Kidney (tissue), 14 donors: Measurements from ENCODE around the gene MTR. TPM values are rescaled to one million over a fixed set of nuclear protein-coding genes. Genes with fewer than 3 reads are reported as not detected.

Experiments
- DNase-seq, 5 donors: peaks; one replicate each; pipeline ENCODE4 v3.0.0-alpha.2; 2013 to 2020
- FAIRE-seq: peaks from 2 replicates; lab custom pipeline; 2012; peaks lifted over from hg19 to GRCh38; lab: Jason Lieb, UNC
- H3K27ac ChIP-seq, 2 donors: one replicate each; pipeline ENCODE4 v1.7.0; 2013; ENCODE audit warnings: low read depth in 2 of 2, low read length in 2 of 2, inconsistent platforms in 1 of 2
- H3K27me3 ChIP-seq: one replicate; pipeline ENCODE4 v1.7.1; 2013; ENCODE audit warnings: low read length, inconsistent platforms; ENCODE audit not compliant: control insufficient read depth, insufficient read depth
- H3K36me3 ChIP-seq, 3 donors: one replicate each; pipeline versions ENCODE4 v1.7.0 to v1.7.1; 2013; ENCODE audit warnings: low read length in 3 of 3, control low read depth in 1 of 3, inconsistent platforms in 1 of 3; ENCODE audit not compliant: insufficient read depth in 3 of 3, control insufficient read depth in 2 of 3
- H3K4me1 ChIP-seq, 3 donors: one replicate each; pipeline versions ENCODE4 v1.7.0 to v1.7.1; 2013; ENCODE audit warnings: low read length in 3 of 3, inconsistent platforms in 1 of 3, low read depth in 1 of 3; ENCODE audit not compliant: control insufficient read depth in 2 of 3, insufficient read depth in 2 of 3
- H3K4me3 ChIP-seq, 3 donors: one replicate each; pipeline versions ENCODE4 v1.7.0 to v1.8.1; 2013; ENCODE audit warnings: low read length in 3 of 3, control low read depth in 1 of 3, inconsistent platforms in 1 of 3
- H3K9ac ChIP-seq, 3 donors: one replicate each; pipeline versions ENCODE4 v1.7.0 to v1.7.1; 2013; ENCODE audit warnings: low read length in 3 of 3, control low read depth in 1 of 3, inconsistent platforms in 1 of 3
- H3K9me3 ChIP-seq, 3 donors: one replicate each; pipeline versions ENCODE4 v1.7.0 to v1.7.1; 2013; ENCODE audit warnings: low read length in 3 of 3, control low read depth in 1 of 3, inconsistent platforms in 1 of 3; ENCODE audit not compliant: control insufficient read depth in 2 of 3, insufficient read depth in 1 of 3
- intact Hi-C: fragments of 100-400 bp; cut with DNase I; formaldehyde crosslinking; loops from one replicate; pipeline ENCODE4 v1.11.1; 2022
- polyA plus RNA-seq: library from polyadenylated mRNA; stranded (reverse); fragments of 350-450 nt; fragmentation: Illumina TruSeq; extraction: RNeasy Lipid Tissue Mini Kit (QIAGEN cat#74804); gene quantifications from one replicate; pipeline ENCODE4 v1.2.3, GENCODE V29; 2014; ENCODE audit warnings: low read depth, low replicate concordance; ENCODE audit not compliant: insufficient read depth
- total RNA-seq: library from RNA; stranded (reverse); fragmentation: NEBNext Ultra II Directional; extraction: Animal tissue kit (Norgen Biotek cat#: 25700); gene quantifications from one replicate; pipeline ENCODE4 v1.2.1, GENCODE V29; 2021
- TF ChIP-seq, protein P1 (sequence below): IDR thresholded peaks from 3 replicates; pipeline ENCODE4 v1.5.1; 2012; ENCODE audit warnings: mild to moderate bottlenecking, moderate library complexity, borderline replicate concordance; ENCODE audit not compliant: insufficient read depth; ENCODE audit errors: extremely low read depth
- donor health status: control.
- donor health status: control.
- donor health status: control.
- donor health status: control.
- donor health status: control.
- donor health status: DM: yes; HTN: yes; CAD: no.
- donor health status: Normal renal cell carcinoma (clear cell type).

MTR gene
- total and polyA plus RNA-seq, 2 donors from 2014 or later: 7.6 to 61.0 TPM

DNA sequence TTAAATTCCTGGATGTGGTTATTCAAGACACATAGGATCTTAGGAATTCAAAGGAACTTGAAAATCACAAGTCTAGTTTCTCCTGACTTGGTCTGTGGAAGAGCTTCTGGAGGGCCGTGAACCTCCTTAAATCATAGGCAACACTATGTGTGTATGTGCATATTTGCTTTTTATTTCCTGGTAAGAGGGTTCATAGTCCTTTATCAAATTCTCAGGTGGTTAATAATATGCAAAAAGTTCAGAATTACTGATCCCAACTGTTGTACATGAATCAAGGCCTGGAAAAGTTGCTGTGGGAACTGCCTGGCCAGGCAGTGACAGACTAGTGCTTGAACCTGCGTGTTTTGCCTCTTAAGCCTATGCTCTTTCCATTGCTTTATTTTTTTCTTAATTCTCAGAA, 12.9 kb downstream of the MTR start:
- Histone ChIP-seq H3K4me1 (peaks cover 0 to 24% (median 17%) of the 10 kb centered on the region in 3 donors), H3K9me3 (no peaks in the 10 kb centered on the region), H3K36me3 (peaks cover 8 to 26% (median 14%) of the 10 kb centered on the region in 3 donors), H3K27me3 (no peaks in the 10 kb centered on the region), H3K4me3 (peak overlapping the region in 2 of 3 donors; percentile 4 to 13), H3K9ac (peak overlapping the region in 2 of 3 donors; percentile 31 to 48), H3K27ac (peak overlapping the region; percentile 69 to 88)
- intact Hi-C loops: no loop called here
- DNase-seq (no peak), FAIRE-seq (no peak)
- TF ChIP-seq, protein P1, sequence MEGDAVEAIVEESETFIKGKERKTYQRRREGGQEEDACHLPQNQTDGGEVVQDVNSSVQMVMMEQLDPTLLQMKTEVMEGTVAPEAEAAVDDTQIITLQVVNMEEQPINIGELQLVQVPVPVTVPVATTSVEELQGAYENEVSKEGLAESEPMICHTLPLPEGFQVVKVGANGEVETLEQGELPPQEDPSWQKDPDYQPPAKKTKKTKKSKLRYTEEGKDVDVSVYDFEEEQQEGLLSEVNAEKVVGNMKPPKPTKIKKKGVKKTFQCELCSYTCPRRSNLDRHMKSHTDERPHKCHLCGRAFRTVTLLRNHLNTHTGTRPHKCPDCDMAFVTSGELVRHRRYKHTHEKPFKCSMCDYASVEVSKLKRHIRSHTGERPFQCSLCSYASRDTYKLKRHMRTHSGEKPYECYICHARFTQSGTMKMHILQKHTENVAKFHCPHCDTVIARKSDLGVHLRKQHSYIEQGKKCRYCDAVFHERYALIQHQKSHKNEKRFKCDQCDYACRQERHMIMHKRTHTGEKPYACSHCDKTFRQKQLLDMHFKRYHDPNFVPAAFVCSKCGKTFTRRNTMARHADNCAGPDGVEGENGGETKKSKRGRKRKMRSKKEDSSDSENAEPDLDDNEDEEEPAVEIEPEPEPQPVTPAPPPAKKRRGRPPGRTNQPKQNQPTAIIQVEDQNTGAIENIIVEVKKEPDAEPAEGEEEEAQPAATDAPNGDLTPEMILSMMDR: no peak

- peak in 2 of 5 donors; percentile 22 to 53 for DNase-seq
- intact Hi-C loops: no loop called here
- Histone ChIP-seq H3K36me3 (peaks cover 12 to 33% (median 21%) of the 10 kb centered on the region in 3 donors), H3K27ac (peak overlapping the region; percentile 69 to 88), H3K9me3 (no peaks in the 10 kb centered on the region), H3K4me3 (peak overlapping the region in 2 of 3 donors; percentile 4 to 13), H3K27me3 (no peaks in the 10 kb centered on the region), H3K9ac (peak overlapping the region in 2 of 3 donors; percentile 31 to 48), H3K4me1 (peaks cover 0 to 24% (median 17%) of the 10 kb centered on the region in 3 donors)
- FAIRE-seq: no peak
- TF ChIP-seq, protein P1: no peak
These were observed 13.6 kb downstream of the MTR start for GRCh38 chr1:236808564-236809130.

DNA sequence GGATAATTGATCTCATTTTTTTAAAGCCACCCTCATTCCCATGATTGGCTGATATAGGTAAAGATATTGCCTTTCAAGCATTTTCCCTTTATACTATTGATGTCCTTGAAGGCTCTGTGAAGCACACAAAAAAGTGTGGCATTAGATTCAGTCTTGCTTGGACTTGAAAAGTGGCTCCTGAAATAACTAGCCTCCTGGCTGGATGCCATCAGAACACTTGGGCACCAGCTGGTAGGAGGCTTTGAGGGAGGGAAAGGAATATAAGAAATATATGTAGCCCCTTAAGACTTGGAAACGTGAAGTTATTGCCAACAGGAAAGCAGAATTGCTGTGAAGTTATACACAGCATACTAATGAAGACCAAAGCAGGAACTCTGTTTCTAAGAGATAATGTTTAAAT, 14.1 kb downstream of the MTR start:
- FAIRE-seq: no peak
- intact Hi-C loops: no loop called here
- Histone ChIP-seq H3K4me3 (peak overlapping the region in 1 of 3 donors; percentile 13), H3K4me1 (peaks cover 0 to 24% (median 17%) of the 10 kb centered on the region in 3 donors), H3K9me3 (no peaks in the 10 kb centered on the region), H3K27ac (peak overlapping the region; percentile 44 to 88), H3K9ac (peak overlapping the region in 1 of 3 donors; percentile 48), H3K36me3 (peaks cover 12 to 38% (median 21%) of the 10 kb centered on the region in 3 donors), H3K27me3 (no peaks in the 10 kb centered on the region)
- peak in 1 of 5 donors; percentile 13 for DNase-seq
- TF ChIP-seq, protein P1: no peak
